HCT116 (cell line): Measurements from ENCODE around the gene LASP1NB.
A peak's percentile ranks its signal among the peaks of the same experiment; 100 is the strongest.

Experiments used
- ATAC-seq: fragments of 200-7000 bp; cut with Tn5 transposase; 2 replicates; pipeline ENCODE4 v1.9.1; 2020; ENCODE audit warnings: mild to moderate bottlenecking, moderate library complexity
- BruUV-seq: library from RNA; stranded (reverse); fragments of 400-500 nt; replicated peaks from 2 replicates; lab custom pipeline; 2021; lab: Mats Ljungman, UMichigan
- CTCF ChIA-PET: fragments of 300-600 bp; sonication (Branson Sonifier 250); formaldehyde crosslinking; loops from one replicate; lab custom pipeline; 2021; ENCODE audit warnings: antibody characterized with exemption; lab: Charles Lee
- POLR2A ChIA-PET: fragments of 300-600, 350-600 bp; sonication (Branson Sonifier 250); formaldehyde crosslinking; loops from one replicate; lab custom pipeline; 2021; ENCODE audit warnings: antibody characterized with exemption; lab: Charles Lee
- RAD21 ChIA-PET, 2 experiments: fragments of 300-600 bp; sonication (Branson Sonifier 250); formaldehyde crosslinking; loops; one replicate each; lab custom pipeline; 2023; ENCODE audit warnings: low total read pairs in 2 of 2; ENCODE audit not compliant: uncharacterized antibody in 2 of 2, unreplicated experiment in 2 of 2, low non-redundant PET in 1 of 2; lab: Charles Lee
- DNase-seq: peaks from one replicate; pipeline ENCODE4 v3.0.0-alpha.2; 2010; ENCODE audit warnings: low read depth, low spot score
- H2AFZ ChIP-seq: fragments of 200-600 bp; shearing (Covaris generic), sonication (generic); 2 replicates; pipeline ENCODE4 v1.6.1; 2017; ENCODE audit warnings: low read depth, mixed run types, mixed read lengths, antibody characterized with exemption, low read length; ENCODE audit not compliant: poor library complexity, severe bottlenecking
- H3K27ac ChIP-seq: 2 replicates; pipeline ENCODE4 v1.5.1; 2012; ENCODE audit warnings: low read depth, low read length
- H3K27me3 ChIP-seq: fragments of 200-600 bp; sonication (generic); 2 replicates; pipeline ENCODE4 v1.6.1; 2016; ENCODE audit warnings: mixed run types, low read length, mixed read lengths; ENCODE audit not compliant: insufficient read depth
- H3K36me3 ChIP-seq, 2 experiments: fragments of 200-500 bp in 1 of 2; fragments of 200-600 bp in 1 of 2; sonication (Bioruptor generic) in 1 of 2; sonication (generic) in 1 of 2; 2 replicates each; pipeline versions ENCODE4 v1.5.1 to v1.6.1; 2014 to 2016; ENCODE audit warnings: low read length in 2 of 2, inconsistent platforms in 1 of 2, mixed read lengths in 1 of 2, mixed run types in 1 of 2; ENCODE audit not compliant: insufficient read depth in 2 of 2, control insufficient read depth in 1 of 2
- H3K4me1 ChIP-seq, 2 experiments: fragments of 200-600 bp in 1 of 2; sonication (generic) in 1 of 2; 2 replicates each; pipeline versions ENCODE4 v1.5.1 to v1.6.1; 2012 to 2017; ENCODE audit warnings: low read length in 2 of 2, inconsistent platforms in 1 of 2, mild to moderate bottlenecking in 1 of 2, mixed read lengths in 1 of 2, mixed run types in 1 of 2, moderate library complexity in 1 of 2; ENCODE audit not compliant: insufficient read depth in 2 of 2, control insufficient read depth in 1 of 2
- H3K4me2 ChIP-seq: fragments of 200-600 bp; sonication (generic); 2 replicates; pipeline ENCODE4 v1.6.1; 2017; ENCODE audit warnings: mixed run types, low read length, mixed read lengths
- H3K4me3 ChIP-seq, 2 experiments: fragments of 200-600 bp in 1 of 2; sonication (generic) in 1 of 2; replicated peaks in 1 of 2; 2 replicates each; pipeline ENCODE4 v1.5.1; 2011 to 2016; ENCODE audit warnings: low read length in 2 of 2, control low read depth in 1 of 2, low read depth in 1 of 2, mild to moderate bottlenecking in 1 of 2, mixed read lengths in 1 of 2, mixed run types in 1 of 2
- H3K79me2 ChIP-seq: fragments of 200-600 bp; sonication (generic); 2 replicates; pipeline ENCODE4 v1.6.1; 2017; ENCODE audit warnings: mild to moderate bottlenecking, mixed run types, low read length, moderate library complexity, mixed read lengths; ENCODE audit not compliant: insufficient read depth
- H3K9ac ChIP-seq: fragments of 200-600 bp; sonication (generic); 2 replicates; pipeline ENCODE4 v1.6.1; 2016; ENCODE audit warnings: low read length, mixed read lengths
- H3K9me2 ChIP-seq: fragments of 200-600 bp; sonication (generic), shearing (Covaris generic); 2 replicates; pipeline ENCODE4 v1.6.1; 2017; ENCODE audit warnings: mixed run types, mild to moderate bottlenecking, moderate library complexity; ENCODE audit not compliant: insufficient read depth
- H3K9me3 ChIP-seq, 2 experiments: fragments of 200-500 bp in 1 of 2; fragments of 200-600 bp in 1 of 2; sonication (Bioruptor generic) in 1 of 2; sonication (generic) in 1 of 2; 2 replicates each; pipeline ENCODE4 v1.6.1; 2014 to 2017; ENCODE audit warnings: low read length in 2 of 2, mixed read lengths in 2 of 2, inconsistent platforms in 1 of 2, low read depth in 1 of 2, mild to moderate bottlenecking in 1 of 2, mixed run types in 1 of 2, moderate library complexity in 1 of 2; ENCODE audit not compliant: control insufficient read depth in 1 of 2, insufficient read depth in 1 of 2
- H4K20me1 ChIP-seq: fragments of 200-600 bp; sonication (generic), shearing (Covaris generic); 2 replicates; pipeline ENCODE4 v1.6.1; 2017; ENCODE audit warnings: mixed run types, mild to moderate bottlenecking, moderate library complexity; ENCODE audit not compliant: insufficient read depth
- CBX3 ChIP-seq: IDR thresholded peaks from 2 replicates; pipeline ENCODE4 v1.6.1; 2012; ENCODE audit warnings: low read depth
- EZH2phosphoT487 ChIP-seq: fragments of 200-600 bp; IDR thresholded peaks from 2 replicates; pipeline ENCODE4 v1.6.1; 2018; ENCODE audit warnings: antibody characterized with exemption, borderline replicate concordance
- FOSL1 ChIP-seq: IDR thresholded peaks from 2 replicates; pipeline ENCODE4 v1.6.1; 2012; ENCODE audit warnings: low read depth
- JUND ChIP-seq: IDR thresholded peaks from 2 replicates; pipeline ENCODE4 v1.6.1; 2012
- POLR2A ChIP-seq: IDR thresholded peaks from 2 replicates; pipeline ENCODE4 v1.7.0; 2011; ENCODE audit warnings: borderline replicate concordance; ENCODE audit not compliant: insufficient read depth, insufficient read length; ENCODE audit errors: extremely low read depth
- POLR2AphosphoS5 ChIP-seq: IDR thresholded peaks from 2 replicates; pipeline ENCODE4 v1.6.1; 2011; ENCODE audit warnings: mild to moderate bottlenecking, low read depth, low read length, moderate library complexity
- RAD21 ChIP-seq: IDR thresholded peaks from 2 replicates; pipeline ENCODE4 v1.6.1; 2012; ENCODE audit warnings: low read depth, mild to moderate bottlenecking
- SP1 ChIP-seq: IDR thresholded peaks from 2 replicates; pipeline ENCODE4 v1.6.1; 2012; ENCODE audit warnings: low read depth
- SRF ChIP-seq: IDR thresholded peaks from 2 replicates; pipeline ENCODE4 v1.6.1; 2012; ENCODE audit warnings: low read depth
- ZFX ChIP-seq: fragments of 450-650 bp; IDR thresholded peaks from 2 replicates; pipeline ENCODE4 v1.6.1; 2017
- ZNF274 ChIP-seq: fragments of 200-500 bp; sonication (Bioruptor generic); IDR thresholded peaks from 2 replicates; pipeline ENCODE4 v1.6.1; 2014; ENCODE audit warnings: mild to moderate bottlenecking, low read depth, low read length, inconsistent platforms
- intact Hi-C: fragments of 100-400 bp; cut with micrococcal nuclease; formaldehyde crosslinking; loops from 2 replicates; pipeline ENCODE4 v1.10.0; 2022
- TF ChIP-seq, protein P1 (sequence below): IDR thresholded peaks from 2 replicates; pipeline ENCODE4 v1.6.1; 2012
- TF ChIP-seq, protein P2 (sequence below), 3 experiments: fragments of 200-600 bp in 1 of 3; sonication (generic) in 1 of 3; IDR thresholded peaks in 2 of 3; conservative IDR thresholded peaks in 1 of 3; 2 replicates each; pipeline ENCODE4 v1.5.1; 2012 to 2017; ENCODE audit warnings: low read depth in 2 of 3, low read length in 2 of 3, antibody characterized with exemption in 1 of 3, borderline replicate concordance in 1 of 3, control low read depth in 1 of 3, mild to moderate bottlenecking in 1 of 3, mixed read lengths in 1 of 3, mixed run types in 1 of 3, moderate library complexity in 1 of 3; ENCODE audit not compliant: insufficient read depth in 1 of 3
- TF ChIP-seq, protein P3 (sequence below): IDR thresholded peaks from 2 replicates; pipeline ENCODE4 v1.6.1; 2011; ENCODE audit warnings: mild to moderate bottlenecking, low read length, moderate library complexity; ENCODE audit not compliant: insufficient replicate concordance; ENCODE audit errors: extremely low read depth

LASP1NB gene

DNA sequence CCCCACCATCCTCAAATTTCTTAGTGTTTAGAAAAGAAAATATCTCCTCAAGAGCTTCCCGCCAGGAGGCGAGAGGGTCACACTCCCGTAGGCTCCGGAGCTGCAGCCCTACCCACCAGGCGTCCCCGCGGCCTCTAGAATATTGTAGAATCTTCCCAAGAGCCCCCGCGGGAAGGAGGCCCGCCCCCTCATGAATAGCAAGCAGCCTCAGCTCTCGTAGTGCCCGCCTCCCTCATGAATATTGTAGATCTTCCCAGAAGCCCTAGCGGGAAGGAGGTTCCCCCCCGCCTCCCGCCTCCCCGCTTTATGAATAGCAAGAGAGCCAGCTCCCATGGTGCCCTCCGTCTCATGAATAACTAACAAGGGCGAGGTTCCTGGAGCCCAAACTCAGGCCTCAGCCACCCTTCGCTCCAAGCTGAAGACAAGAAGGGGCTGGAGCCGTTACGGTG is 41.9 kb downstream of the LASP1NB start, which contains the start of gene FBXO47:
Gene FBXO47, minus strand, starts transcription at position 114 of the 449 bp plus-strand sequence. CDS start 4,378 bp downstream, outside the sequence.
- RAD21 ChIA-PET = no interaction called here
- peaks cover 6 to 14% of the 10 kb centered on the region in 2 experiments; a peak in 3 of 4 replicates for H3K4me1 ChIP-seq
- H3K79me2 ChIP-seq = no peaks in the 10 kb centered on the region
- no peak for DNase-seq
- no peak within 1 kb of the TSS for H3K27ac ChIP-seq
- no peak within 1 kb of the TSS for H2AFZ ChIP-seq
- POLR2A ChIA-PET = no interaction called here
- no peak within 1 kb of the TSS for H3K4me2 ChIP-seq
- H3K4me3 ChIP-seq = no peak within 1 kb of the TSS
- intact Hi-C loops = no loop called here
- H3K9ac ChIP-seq = no peak within 1 kb of the TSS
- ATAC-seq = peak; percentile 55
- no peaks in the 10 kb centered on the region for H3K9me2 ChIP-seq
- H3K36me3 ChIP-seq = no peaks in the 10 kb centered on the region
- CTCF ChIA-PET = interaction anchor here (1.5 kb wide), 1 partner anchor 16 kb away, joined by 7 read pairs; no protein-coding TSS in a partner anchor
- no peaks in the 10 kb centered on the region for H3K27me3 ChIP-seq
- H3K9me3 ChIP-seq = no peaks in the 10 kb centered on the region
- H4K20me1 ChIP-seq = no peaks in the 10 kb centered on the region
- TF ChIP-seq POLR2AphosphoS5 = no peak
- no peak for TF ChIP-seq RAD21
- no peak for TF ChIP-seq FOSL1
- TF ChIP-seq, protein P1, sequence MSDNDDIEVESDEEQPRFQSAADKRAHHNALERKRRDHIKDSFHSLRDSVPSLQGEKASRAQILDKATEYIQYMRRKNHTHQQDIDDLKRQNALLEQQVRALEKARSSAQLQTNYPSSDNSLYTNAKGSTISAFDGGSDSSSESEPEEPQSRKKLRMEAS = no peak
- no peak for TF ChIP-seq POLR2A
- TF ChIP-seq ZNF274 = no peak
- no peak for TF ChIP-seq ZFX
- no peak for TF ChIP-seq CBX3
- no peak for TF ChIP-seq JUND
- TF ChIP-seq, protein P2, sequence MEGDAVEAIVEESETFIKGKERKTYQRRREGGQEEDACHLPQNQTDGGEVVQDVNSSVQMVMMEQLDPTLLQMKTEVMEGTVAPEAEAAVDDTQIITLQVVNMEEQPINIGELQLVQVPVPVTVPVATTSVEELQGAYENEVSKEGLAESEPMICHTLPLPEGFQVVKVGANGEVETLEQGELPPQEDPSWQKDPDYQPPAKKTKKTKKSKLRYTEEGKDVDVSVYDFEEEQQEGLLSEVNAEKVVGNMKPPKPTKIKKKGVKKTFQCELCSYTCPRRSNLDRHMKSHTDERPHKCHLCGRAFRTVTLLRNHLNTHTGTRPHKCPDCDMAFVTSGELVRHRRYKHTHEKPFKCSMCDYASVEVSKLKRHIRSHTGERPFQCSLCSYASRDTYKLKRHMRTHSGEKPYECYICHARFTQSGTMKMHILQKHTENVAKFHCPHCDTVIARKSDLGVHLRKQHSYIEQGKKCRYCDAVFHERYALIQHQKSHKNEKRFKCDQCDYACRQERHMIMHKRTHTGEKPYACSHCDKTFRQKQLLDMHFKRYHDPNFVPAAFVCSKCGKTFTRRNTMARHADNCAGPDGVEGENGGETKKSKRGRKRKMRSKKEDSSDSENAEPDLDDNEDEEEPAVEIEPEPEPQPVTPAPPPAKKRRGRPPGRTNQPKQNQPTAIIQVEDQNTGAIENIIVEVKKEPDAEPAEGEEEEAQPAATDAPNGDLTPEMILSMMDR (IDR thresholded peaks at IDR 0.05 in 2 of 3, conservative IDR thresholded peaks at IDR 0.05 in 1 of 3; ENCODE audit: borderline replicate concordance in 1 of 3, insufficient read depth in 1 of 3, low read depth in 2 of 3, low read length in 2 of 3) = no peak
- TF ChIP-seq SP1 = no peak
- TF ChIP-seq EZH2phosphoT487 = no peak
- no peak for TF ChIP-seq SRF
- TF ChIP-seq, protein P3, sequence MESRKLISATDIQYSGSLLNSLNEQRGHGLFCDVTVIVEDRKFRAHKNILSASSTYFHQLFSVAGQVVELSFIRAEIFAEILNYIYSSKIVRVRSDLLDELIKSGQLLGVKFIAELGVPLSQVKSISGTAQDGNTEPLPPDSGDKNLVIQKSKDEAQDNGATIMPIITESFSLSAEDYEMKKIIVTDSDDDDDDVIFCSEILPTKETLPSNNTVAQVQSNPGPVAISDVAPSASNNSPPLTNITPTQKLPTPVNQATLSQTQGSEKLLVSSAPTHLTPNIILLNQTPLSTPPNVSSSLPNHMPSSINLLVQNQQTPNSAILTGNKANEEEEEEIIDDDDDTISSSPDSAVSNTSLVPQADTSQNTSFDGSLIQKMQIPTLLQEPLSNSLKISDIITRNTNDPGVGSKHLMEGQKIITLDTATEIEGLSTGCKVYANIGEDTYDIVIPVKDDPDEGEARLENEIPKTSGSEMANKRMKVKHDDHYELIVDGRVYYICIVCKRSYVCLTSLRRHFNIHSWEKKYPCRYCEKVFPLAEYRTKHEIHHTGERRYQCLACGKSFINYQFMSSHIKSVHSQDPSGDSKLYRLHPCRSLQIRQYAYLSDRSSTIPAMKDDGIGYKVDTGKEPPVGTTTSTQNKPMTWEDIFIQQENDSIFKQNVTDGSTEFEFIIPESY = no peak
- TF ChIP-seq, all 23 proteins: peak for 0
- BruUV-seq = no TSS peak
